Type B pancreatic cell (in vitro differentiated cells): Measurements from ENCODE around the gene B4GALT6. TPM values are rescaled to one million over a fixed set of nuclear protein-coding genes. Genes with fewer than 3 reads are reported as not detected.
A peak's percentile ranks its signal among the peaks of the same experiment; 100 is the strongest.

Experiments
- DNase-seq: peaks from one replicate; pipeline ENCODE4 v3.0.0; 2021; ENCODE audit warnings: mixed read lengths; ENCODE audit not compliant: unreplicated experiment; ENCODE audit errors: extremely low spot score
- H3K27ac Mint-ChIP-seq: 2 replicates; pipeline ENCODE4 v1.8.0; 2021; ENCODE audit warnings: mild to moderate bottlenecking, mixed read lengths
- H3K27me3 Mint-ChIP-seq: 2 replicates; pipeline ENCODE4 v1.8.0; 2021; ENCODE audit warnings: mixed read lengths
- H3K36me3 Mint-ChIP-seq: 2 replicates; pipeline ENCODE4 v1.8.0; 2021; ENCODE audit warnings: mixed read lengths
- H3K4me1 Mint-ChIP-seq: one replicate; pipeline ENCODE4 v1.8.0; 2021; ENCODE audit warnings: mixed read lengths; ENCODE audit not compliant: unreplicated experiment
- H3K4me3 Mint-ChIP-seq: 2 replicates; pipeline ENCODE4 v1.8.0; 2021; ENCODE audit warnings: mild to moderate bottlenecking, mixed read lengths
- H3K9me3 Mint-ChIP-seq: 2 replicates; pipeline ENCODE4 v1.8.0; 2021; ENCODE audit warnings: mixed read lengths
- total RNA-seq: library from RNA; stranded (reverse); gene quantifications from 2 replicates; pipeline ENCODE4 v1.2.1, GENCODE V29; 2021; ENCODE audit warnings: low replicate concordance
- TF ChIP-seq, protein P1 (sequence below): fragments of 200-600 bp; sonication (generic); conservative IDR thresholded peaks from 2 replicates; pipeline ENCODE4 v1.5.0; 2021; ENCODE audit warnings: antibody characterized with exemption, mild to moderate bottlenecking

B4GALT6 gene
- total RNA-seq, 1 donor from 2014 or later = 35.9 TPM

DNA sequence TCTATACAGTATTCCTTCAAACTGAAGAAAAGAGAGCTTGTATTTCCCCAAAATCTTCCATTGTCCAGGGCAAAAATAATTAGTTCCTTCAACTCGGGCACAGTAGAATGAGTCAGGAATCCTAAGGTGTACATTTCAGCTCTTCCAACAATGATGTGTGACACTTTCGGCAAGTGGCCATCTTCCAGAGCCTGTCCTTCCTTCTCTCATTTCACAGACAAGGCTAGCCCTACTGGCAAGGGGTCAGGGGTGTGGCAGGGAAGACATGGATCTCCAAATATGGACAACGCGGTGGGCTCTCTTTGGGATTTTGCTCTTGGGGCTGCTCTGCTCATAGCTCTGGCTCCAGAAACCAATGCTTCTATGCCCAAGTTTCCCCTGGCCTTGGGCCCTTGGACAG, 6.0 kb downstream of the B4GALT6 start:
- H3K36me3 Mint-ChIP-seq = peaks cover 8% of the 10 kb centered on the region
- no peaks in the 10 kb centered on the region for H3K27me3 Mint-ChIP-seq
- no peak for DNase-seq
- no peaks in the 10 kb centered on the region for H3K9me3 Mint-ChIP-seq
- peak overlapping the region; percentile 72 for H3K27ac Mint-ChIP-seq
- H3K4me1 Mint-ChIP-seq = peaks cover 30% of the 10 kb centered on the region
- TF ChIP-seq, protein P1, sequence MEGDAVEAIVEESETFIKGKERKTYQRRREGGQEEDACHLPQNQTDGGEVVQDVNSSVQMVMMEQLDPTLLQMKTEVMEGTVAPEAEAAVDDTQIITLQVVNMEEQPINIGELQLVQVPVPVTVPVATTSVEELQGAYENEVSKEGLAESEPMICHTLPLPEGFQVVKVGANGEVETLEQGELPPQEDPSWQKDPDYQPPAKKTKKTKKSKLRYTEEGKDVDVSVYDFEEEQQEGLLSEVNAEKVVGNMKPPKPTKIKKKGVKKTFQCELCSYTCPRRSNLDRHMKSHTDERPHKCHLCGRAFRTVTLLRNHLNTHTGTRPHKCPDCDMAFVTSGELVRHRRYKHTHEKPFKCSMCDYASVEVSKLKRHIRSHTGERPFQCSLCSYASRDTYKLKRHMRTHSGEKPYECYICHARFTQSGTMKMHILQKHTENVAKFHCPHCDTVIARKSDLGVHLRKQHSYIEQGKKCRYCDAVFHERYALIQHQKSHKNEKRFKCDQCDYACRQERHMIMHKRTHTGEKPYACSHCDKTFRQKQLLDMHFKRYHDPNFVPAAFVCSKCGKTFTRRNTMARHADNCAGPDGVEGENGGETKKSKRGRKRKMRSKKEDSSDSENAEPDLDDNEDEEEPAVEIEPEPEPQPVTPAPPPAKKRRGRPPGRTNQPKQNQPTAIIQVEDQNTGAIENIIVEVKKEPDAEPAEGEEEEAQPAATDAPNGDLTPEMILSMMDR = no peak
- no peak overlapping the region for H3K4me3 Mint-ChIP-seq

DNA sequence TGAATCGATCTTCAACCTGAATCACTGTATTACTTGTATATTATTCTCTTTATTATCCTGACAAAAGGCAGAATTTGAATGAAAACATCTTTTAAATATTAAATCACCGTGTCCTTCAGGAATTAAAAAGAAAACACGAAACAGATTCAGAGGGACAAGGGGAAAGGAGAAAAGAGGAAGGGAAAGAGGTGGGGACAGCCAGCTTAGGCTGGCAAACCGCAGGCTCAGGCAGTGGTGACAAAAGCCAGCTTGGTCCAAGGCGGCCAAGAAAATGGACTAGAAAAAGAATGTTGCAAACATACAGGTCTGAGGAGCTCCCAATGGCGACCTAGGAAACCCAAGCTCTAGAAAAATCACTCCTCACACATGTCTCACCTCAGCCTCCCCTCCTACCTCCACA, 6.8 kb downstream of the B4GALT6 start:
- H3K27ac Mint-ChIP-seq = peak overlapping the region; percentile 72
- H3K4me1 Mint-ChIP-seq = peaks cover 24% of the 10 kb centered on the region
- H3K27me3 Mint-ChIP-seq = no peaks in the 10 kb centered on the region
- H3K4me3 Mint-ChIP-seq = no peak overlapping the region
- no peak for DNase-seq
- no peaks in the 10 kb centered on the region for H3K9me3 Mint-ChIP-seq
- TF ChIP-seq, protein P1 = no peak
- H3K36me3 Mint-ChIP-seq = peaks cover 8% of the 10 kb centered on the region

DNA sequence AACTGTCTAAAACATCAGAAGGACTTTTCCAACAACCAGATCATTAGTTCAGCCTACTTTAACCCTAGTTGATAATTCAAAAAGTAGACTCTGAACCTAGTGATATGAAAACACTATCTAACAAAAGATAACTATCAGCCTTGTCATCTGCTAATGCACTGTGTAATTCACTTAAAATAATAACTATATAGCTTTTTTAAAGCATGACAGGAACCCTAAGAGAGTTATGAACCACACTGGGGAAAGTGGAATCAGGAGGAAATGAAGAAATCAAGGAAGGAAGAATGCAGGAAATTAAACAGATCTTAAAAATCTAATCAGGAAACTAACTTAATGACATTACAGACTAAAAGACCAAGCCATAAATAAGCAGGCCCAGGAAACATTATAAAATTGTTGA, 9.0 kb downstream of the B4GALT6 start:
- Mint-ChIP-seq H3K4me1 (peaks cover 14% of the 10 kb centered on the region), H3K9me3 (no peaks in the 10 kb centered on the region), H3K27me3 (no peaks in the 10 kb centered on the region), H3K27ac (peak overlapping the region; percentile 16), H3K4me3 (no peak overlapping the region), H3K36me3 (peaks cover 4% of the 10 kb centered on the region)
- TF ChIP-seq, protein P1 = no peak
- DNase-seq = no peak

DNA sequence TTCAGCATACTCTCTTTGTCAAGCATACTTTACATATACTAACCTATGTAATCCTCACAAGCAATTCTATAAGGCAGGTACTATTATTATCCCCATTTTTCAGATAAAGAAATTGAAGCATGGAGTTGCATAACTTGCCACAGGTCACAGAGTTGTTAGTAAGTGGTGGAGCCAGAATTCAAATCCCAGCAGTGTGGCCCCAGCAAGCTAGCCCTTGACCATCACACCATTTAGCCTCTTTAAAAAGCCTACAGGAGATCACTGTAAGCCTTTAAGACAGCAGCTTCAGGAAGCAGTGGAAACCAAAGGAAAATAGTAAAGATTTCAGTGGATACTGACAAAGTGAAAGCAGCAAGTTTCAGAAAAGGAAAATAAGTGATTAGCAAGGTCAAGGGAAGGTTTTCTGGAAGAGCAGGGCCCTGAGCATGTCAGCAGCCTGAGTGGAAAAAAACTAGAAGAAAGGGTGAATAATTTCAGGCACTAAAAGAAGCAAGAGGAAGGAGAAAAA, 11.7 kb downstream of the B4GALT6 start:
- no peaks in the 10 kb centered on the region for H3K9me3 Mint-ChIP-seq
- no peaks in the 10 kb centered on the region for H3K27me3 Mint-ChIP-seq
- peaks cover 3% of the 10 kb centered on the region for H3K36me3 Mint-ChIP-seq
- H3K4me3 Mint-ChIP-seq = no peak overlapping the region
- TF ChIP-seq, protein P1 = no peak
- no peaks in the 10 kb centered on the region for H3K4me1 Mint-ChIP-seq
- no peak overlapping the region for H3K27ac Mint-ChIP-seq
- no peak for DNase-seq

DNA sequence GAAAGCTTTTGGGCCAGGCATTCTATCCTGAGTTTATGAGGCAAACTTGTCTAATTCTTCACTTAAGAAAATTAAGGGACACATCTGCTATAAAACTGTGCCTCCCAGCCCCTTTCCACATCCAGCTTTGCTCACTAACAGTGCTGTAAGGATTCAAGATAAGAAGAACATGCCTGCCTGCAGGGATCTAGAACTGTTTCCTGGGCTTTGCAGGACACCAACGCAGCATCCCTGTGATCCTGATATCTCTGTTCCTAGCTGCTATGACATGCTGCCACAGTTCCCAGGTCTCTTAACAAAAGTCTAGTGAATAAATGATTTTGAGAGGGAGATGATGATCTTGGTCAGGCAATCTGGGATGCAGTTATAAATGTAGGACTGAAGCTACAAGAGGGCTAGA, 12.4 kb downstream of the B4GALT6 start:
- peaks cover 3% of the 10 kb centered on the region for H3K36me3 Mint-ChIP-seq
- no peak overlapping the region for H3K27ac Mint-ChIP-seq
- no peak overlapping the region for H3K4me3 Mint-ChIP-seq
- no peaks in the 10 kb centered on the region for H3K27me3 Mint-ChIP-seq
- H3K9me3 Mint-ChIP-seq = no peaks in the 10 kb centered on the region
- no peak for DNase-seq
- no peaks in the 10 kb centered on the region for H3K4me1 Mint-ChIP-seq
- TF ChIP-seq, protein P1 = no peak

DNA sequence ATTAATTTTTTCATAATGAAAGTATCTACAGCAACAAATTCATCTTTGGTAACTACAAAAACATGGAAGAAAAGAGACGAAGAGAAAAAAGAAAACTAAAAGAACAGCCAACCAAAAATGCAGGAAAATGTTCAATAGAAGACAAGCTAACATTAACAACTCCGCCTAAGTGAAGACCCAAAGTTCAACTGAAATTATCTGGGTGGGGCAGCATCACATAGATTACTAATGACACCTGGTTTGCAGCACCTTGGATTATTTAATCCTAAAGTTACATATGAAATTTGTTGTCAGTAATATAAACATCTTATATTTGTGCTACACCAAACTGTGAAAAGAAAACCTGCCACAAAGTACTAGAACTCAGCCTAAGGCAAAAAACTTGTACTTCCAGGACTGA, 14.8 kb downstream of the B4GALT6 start:
- TF ChIP-seq, protein P1 = no peak
- no peak overlapping the region for H3K27ac Mint-ChIP-seq
- no peaks in the 10 kb centered on the region for H3K4me1 Mint-ChIP-seq
- H3K36me3 Mint-ChIP-seq = peaks cover 7% of the 10 kb centered on the region
- no peaks in the 10 kb centered on the region for H3K27me3 Mint-ChIP-seq
- no peaks in the 10 kb centered on the region for H3K9me3 Mint-ChIP-seq
- DNase-seq = no peak
- no peak overlapping the region for H3K4me3 Mint-ChIP-seq
